ENCODE measurements around the gene FAM180B. TPM values are rescaled to one million over a fixed set of nuclear protein-coding genes. Genes with fewer than 3 reads are reported as not detected.

FAM180B gene
- total and polyA plus RNA-seq, 2 of the 4 experiments (the other 2 are of a cell fraction), result not detected

GRCh38 chr11:47541070-47541469 lies 45.4 kb upstream of the FAM180B start:
- Histone ChIP-seq H3K36me3 (ENCODE audit: control insufficient read depth, insufficient read depth, low read length) (no peaks in the 10 kb centered on the region), H2BK15ac (ENCODE audit: low read depth, low read length) (no peak overlapping the region), H4K91ac (ENCODE audit: insufficient read depth, low read depth, low read length) (no peak overlapping the region), H3K9me1 (ENCODE audit: insufficient read depth, low read length) (peaks cover 21% of the 10 kb centered on the region), H3K4me1 (ENCODE audit: control insufficient read depth, insufficient read depth, low read length) (peaks cover 13% of the 10 kb centered on the region), H3K9ac (ENCODE audit: low read depth, low read length) (no peak overlapping the region), H3K18ac (ENCODE audit: low read depth, low read length) (no peak overlapping the region), H2BK20ac (ENCODE audit: low read depth, low read length) (no peak overlapping the region), H3K14ac (replicated peaks; ENCODE audit: low read depth, low read length) (no peak overlapping the region), H3K27ac (ENCODE audit: insufficient read depth, low read length) (no peak overlapping the region), H3K4me2 (ENCODE audit: low read depth, low read length) (0 out of 2 replicates have a peak overlapping the region, but pooled peaks have one; percentile 26), H2BK5ac (ENCODE audit: low read depth, low read length, poor library complexity, severe bottlenecking) (no peak overlapping the region), H3K4ac (ENCODE audit: low read depth, low read length) (no peak overlapping the region), H4K20me1 (ENCODE audit: insufficient read depth, low read length) (peaks cover 98% of the 10 kb centered on the region), H2BK120ac (ENCODE audit: low read depth, low read length) (no peak overlapping the region), H2AK9ac (replicated peaks; ENCODE audit: low read depth, low read length, poor library complexity) (no peak overlapping the region), H2AFZ (replicated peaks; ENCODE audit: low read length, poor library complexity) (no peak overlapping the region), H3K4me3 (ENCODE audit: insufficient read depth, low read depth, low read length) (no peak overlapping the region), H4K5ac (ENCODE audit: low read depth, low read length) (no peak overlapping the region), H4K8ac (ENCODE audit: low read depth in 2 of 2, low read length in 2 of 2) (no peak overlapping the region), H3K9me3 (ENCODE audit: control insufficient read depth, insufficient read depth, low read length) (no peaks in the 10 kb centered on the region), H3K79me1 (ENCODE audit: low read depth in 1 of 2, low read length in 2 of 2) (peaks cover 8 to 64% of the 10 kb centered on the region in 2 experiments), H3K23ac (ENCODE audit: low read depth, low read length) (no peak overlapping the region), H2AK5ac (ENCODE audit: low read depth, low read length) (peak overlapping the region; percentile 0; the same call in 1 of the 2 replicates), H3K56ac (ENCODE audit: extremely low read depth, insufficient read depth, low read length) (no peak overlapping the region), H3K27me3 (ENCODE audit: control insufficient read depth, insufficient read depth, low read length) (no peaks in the 10 kb centered on the region)
- in situ Hi-C loops (cut with MboI; ENCODE audit: low sequenced_read_pairs) (no loop called here), dilution Hi-C loops (cut with HindIII; ENCODE audit: low sequenced_read_pairs, unreplicated experiment) (no loop called here), intact Hi-C loops (cut with micrococcal nuclease) (no loop called here)
- no TSS peak for BruUV-seq (replicated peaks)
- ATAC-seq (ENCODE audit: low read depth) (no peak), DNase-seq (no peak)
- 100% methylated on average over 1 of the region's 2 CpGs; no CpG with 5 or more reads in 1 of the 2 experiments for WGBS, 2 experiments (ENCODE audit: extremely low coverage in 2 of 2, insufficient read length in 1 of 2)
- POLR2A ChIA-PET (ENCODE audit: unreplicated experiment), result no interaction called here
- CTCF ChIA-PET, result no interaction called here
- TF ChIP-seq CEBPB (IDR thresholded peaks at IDR 0.05; ENCODE audit: low read depth, low read length) (no peak), CTCF (conservative IDR thresholded peaks at IDR 0.05; ENCODE audit: low read depth, low read length) (no peak), USF2 (IDR thresholded peaks at IDR 0.05; ENCODE audit: low read depth, low read length) (no peak), RCOR1 (IDR thresholded peaks at IDR 0.05; ENCODE audit: insufficient replicate concordance, low read length) (no peak), POLR2A (IDR thresholded peaks at IDR 0.05; ENCODE audit: low read depth, low read length) (no peak), SMC3 (IDR thresholded peaks at IDR 0.05; ENCODE audit: low read depth, low read length) (no peak), RFX5 (IDR thresholded peaks at IDR 0.05; ENCODE audit: low read depth, low read length) (no peak), MAFK (IDR thresholded peaks at IDR 0.05; ENCODE audit: low read depth, low read length) (no peak)
